ENCODE data around the gene FDPS. TPM values are rescaled to one million over a fixed set of nuclear protein-coding genes. Genes with fewer than 3 reads are reported as not detected.

FDPS gene
- total RNA-seq, 1 donor from 2014 or later = 265 TPM

GRCh38 chr1:155360051-155360450, 51.4 kb downstream of the FDPS start:
- Mint-ChIP-seq H3K36me3 (ENCODE audit: unreplicated experiment) (no peaks in the 10 kb centered on the region), H3K9me3 (ENCODE audit: unreplicated experiment) (peaks cover 3% of the 10 kb centered on the region), H3K4me3 (ENCODE audit: unreplicated experiment) (no peak overlapping the region), H3K27ac (ENCODE audit: unreplicated experiment) (no peak overlapping the region), H3K27me3 (ENCODE audit: unreplicated experiment) (no peaks in the 10 kb centered on the region), H3K4me1 (ENCODE audit: low read depth, unreplicated experiment) (no peaks in the 10 kb centered on the region)
- no peak for TF ChIP-seq CTCF (IDR thresholded peaks at IDR 0.05; ENCODE audit: partially characterized antibody, unreplicated experiment)
- no peak for DNase-seq

Small RNA genes within 50 kb of the gene (microRNA-seq; reads per million reads assigned to microRNA genes)
- not detected for gene MIR555 (ENCODE audit: unreplicated experiment)

Other genes with a start within 250 kb of the FDPS start
- 2.9 TPM for gene EFNA4, start 245.1 kb upstream of the FDPS start, total RNA-seq (ENCODE audit: unreplicated experiment)
- gene EFNA3, start 230.0 kb upstream of the FDPS start, total RNA-seq (ENCODE audit: unreplicated experiment) = 14.6 TPM
- gene EFNA1, start 181.0 kb upstream of the FDPS start, total RNA-seq (ENCODE audit: unreplicated experiment) = 1.7 TPM
- 8.6 TPM for gene SLC50A1, start 173.0 kb upstream of the FDPS start, total RNA-seq (ENCODE audit: unreplicated experiment)
- 27.7 TPM for gene DPM3, start 168.3 kb upstream of the FDPS start, total RNA-seq (ENCODE audit: unreplicated experiment)
- gene KRTCAP2, start 135.6 kb upstream of the FDPS start, total RNA-seq (ENCODE audit: unreplicated experiment) = 108 TPM
- 30.4 TPM for gene TRIM46, start 135.0 kb upstream of the FDPS start, total RNA-seq (ENCODE audit: unreplicated experiment)
- 377 TPM for gene THBS3, start 101.0 kb upstream of the FDPS start, total RNA-seq (ENCODE audit: unreplicated experiment)
- 26.1 TPM for gene MTX1, start 100.2 kb upstream of the FDPS start, total RNA-seq (ENCODE audit: unreplicated experiment)
- 51.2 TPM for gene ENTREP3, start 53.4 kb upstream of the FDPS start, total RNA-seq (ENCODE audit: unreplicated experiment)
- gene SCAMP3, start 46.5 kb upstream of the FDPS start, total RNA-seq (ENCODE audit: unreplicated experiment) = 65.8 TPM
- gene CLK2, start 35.4 kb upstream of the FDPS start, total RNA-seq (ENCODE audit: unreplicated experiment) = 74.8 TPM
- 30.5 TPM for gene HCN3, start 31.4 kb upstream of the FDPS start, total RNA-seq (ENCODE audit: unreplicated experiment)
- not detected for gene PKLR, start 7.4 kb upstream of the FDPS start, total RNA-seq (ENCODE audit: unreplicated experiment)
- 305 TPM for gene RUSC1, start 12.0 kb downstream of the FDPS start, total RNA-seq (ENCODE audit: unreplicated experiment)